HG02588 (cell line): ENCODE data around the gene PLP2.
A peak's percentile ranks its signal among the peaks of the same experiment; 100 is the strongest.
"Not testable (repeated sequence)": the region's sequence is repeated elsewhere in the genome, so short reads cannot be mapped to it uniquely, and the experiment has no call there.

Experiments
- ATAC-seq: cut with Tn5 transposase; IDR thresholded peaks from one replicate; pipeline ENCODE4 v1.9.1; 2021; ENCODE audit warnings: mild to moderate bottlenecking, moderate library complexity; ENCODE audit not compliant: unreplicated experiment

PLP2 gene, protein sequence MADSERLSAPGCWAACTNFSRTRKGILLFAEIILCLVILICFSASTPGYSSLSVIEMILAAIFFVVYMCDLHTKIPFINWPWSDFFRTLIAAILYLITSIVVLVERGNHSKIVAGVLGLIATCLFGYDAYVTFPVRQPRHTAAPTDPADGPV

DNA sequence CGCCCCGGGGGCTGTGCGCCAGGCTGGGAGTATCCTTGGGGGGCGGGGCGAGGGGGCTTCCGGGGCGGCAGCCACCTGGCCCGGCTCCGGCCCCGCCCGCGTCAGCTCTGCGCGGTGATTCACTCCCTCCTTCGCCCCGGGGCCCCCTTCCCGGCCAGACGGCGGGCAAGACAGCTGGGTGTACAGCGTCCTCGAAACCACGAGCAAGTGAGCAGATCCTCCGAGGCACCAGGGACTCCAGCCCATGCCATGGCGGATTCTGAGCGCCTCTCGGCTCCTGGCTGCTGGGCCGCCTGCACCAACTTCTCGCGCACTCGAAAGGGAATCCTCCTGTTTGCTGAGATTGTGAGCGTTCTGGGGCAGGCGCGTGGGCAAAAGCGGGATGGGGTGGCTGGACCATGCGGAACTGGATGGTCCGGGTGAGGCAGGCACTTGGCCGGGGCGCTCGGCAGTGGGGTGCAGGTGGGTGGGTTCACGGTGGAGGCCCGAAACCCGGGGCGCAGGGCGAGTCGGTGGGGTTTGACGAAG, at the start of gene PLP2:
Gene PLP2, plus strand, starts transcription at position 147 of the 528 bp plus-strand sequence. Its CDS starts 103 bp downstream, at position 250.
- peak; percentile 32 for ATAC-seq

DNA sequence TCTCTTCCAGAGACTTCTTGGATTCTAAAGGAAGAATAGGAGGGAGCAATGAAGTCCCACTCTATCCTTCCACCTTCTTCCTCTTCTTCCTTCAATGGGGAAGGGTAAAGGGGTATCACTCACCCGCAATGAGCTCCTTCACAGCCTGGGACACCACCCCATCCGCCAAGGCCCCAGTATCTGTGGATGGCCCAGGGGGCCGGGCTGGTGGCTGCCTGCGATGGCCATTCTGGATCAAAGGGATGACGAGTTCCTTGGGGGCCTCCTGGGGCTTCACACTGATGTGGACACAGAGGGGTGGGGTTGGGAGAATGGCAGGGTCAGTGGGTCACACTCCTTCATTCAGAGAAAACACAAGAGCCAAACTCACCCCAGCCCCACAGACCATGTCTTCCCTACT, 49.2 kb upstream of the PLP2 start:
- ATAC-seq, result no peak

GRCh38 chrX:49127742-49128258, 43.9 kb upstream of the PLP2 start:
- ATAC-seq, result not testable (repeated sequence)

DNA sequence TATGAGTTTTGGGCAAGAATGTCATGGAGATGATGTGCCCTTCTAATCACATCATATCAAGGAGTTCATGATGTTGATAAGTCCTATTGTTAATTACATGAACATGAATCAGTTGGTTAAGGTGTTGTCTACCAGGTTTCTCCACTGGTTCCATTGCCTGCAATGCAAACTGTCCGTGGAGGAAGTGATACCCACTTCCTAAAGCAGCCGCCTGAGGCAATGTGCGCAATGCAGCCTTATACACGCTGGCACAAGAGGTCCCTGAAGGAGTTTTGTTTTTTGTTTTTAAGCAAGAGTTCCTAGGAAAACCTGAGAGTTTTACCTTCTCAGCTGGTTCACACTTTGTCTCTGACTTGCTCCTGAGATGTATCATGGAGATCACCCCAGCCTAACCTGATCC, 42.3 kb upstream of the PLP2 start:
- ATAC-seq, result no peak

DNA sequence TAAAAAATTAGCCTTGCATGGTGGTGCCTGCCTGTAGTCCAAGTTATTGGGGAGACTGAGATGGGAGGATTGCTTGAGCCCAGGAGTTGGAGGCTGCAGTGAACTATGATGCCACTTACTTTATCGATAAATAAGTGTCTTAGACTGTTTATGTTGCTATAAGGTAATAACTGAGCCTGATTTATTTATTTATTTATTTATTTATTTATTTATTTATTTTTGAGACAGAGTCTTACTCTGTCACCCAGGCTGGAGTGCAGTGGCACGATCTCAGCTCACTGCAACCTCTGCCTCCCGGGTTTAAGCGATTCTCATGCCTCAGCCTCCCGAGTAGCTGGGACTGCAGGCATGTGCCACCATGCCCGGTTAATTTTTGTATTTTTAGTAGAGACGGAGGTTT, 39.4 kb upstream of the PLP2 start:
- ATAC-seq, result not testable (repeated sequence)

GRCh38 chrX:49133759-49134158, 37.9 kb upstream of the PLP2 start:
- ATAC-seq, result no peak

- ATAC-seq, result no peak
These were observed 34.2 kb upstream of the PLP2 start for GRCh38 chrX:49137492-49137891.

DNA sequence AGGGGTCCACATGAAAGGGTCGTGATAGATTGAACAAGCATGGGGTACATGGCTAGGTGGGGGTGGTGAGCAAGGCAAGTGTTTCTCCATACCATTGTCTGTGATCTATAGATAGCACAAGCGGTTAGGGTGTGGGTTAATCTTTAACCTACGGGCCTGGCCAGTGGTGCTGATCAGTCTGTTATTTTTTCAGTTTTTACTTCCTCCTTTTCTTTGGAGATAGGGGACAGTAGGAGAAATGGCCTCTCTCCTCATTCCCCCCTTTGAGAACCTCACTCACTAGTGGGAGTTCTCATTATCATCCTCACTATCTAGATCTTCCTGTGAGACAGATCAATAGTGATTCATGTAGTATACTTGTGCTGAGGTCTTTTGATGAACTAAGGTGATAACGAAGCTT, 32.0 kb upstream of the PLP2 start:
- no peak for ATAC-seq

- ATAC-seq, result not testable (repeated sequence)
These were observed 29.4 kb upstream of the PLP2 start for GRCh38 chrX:49142264-49142663.

- ATAC-seq, result not testable (repeated sequence)
These were observed 28.5 kb upstream of the PLP2 start for GRCh38 chrX:49143154-49143553.

DNA sequence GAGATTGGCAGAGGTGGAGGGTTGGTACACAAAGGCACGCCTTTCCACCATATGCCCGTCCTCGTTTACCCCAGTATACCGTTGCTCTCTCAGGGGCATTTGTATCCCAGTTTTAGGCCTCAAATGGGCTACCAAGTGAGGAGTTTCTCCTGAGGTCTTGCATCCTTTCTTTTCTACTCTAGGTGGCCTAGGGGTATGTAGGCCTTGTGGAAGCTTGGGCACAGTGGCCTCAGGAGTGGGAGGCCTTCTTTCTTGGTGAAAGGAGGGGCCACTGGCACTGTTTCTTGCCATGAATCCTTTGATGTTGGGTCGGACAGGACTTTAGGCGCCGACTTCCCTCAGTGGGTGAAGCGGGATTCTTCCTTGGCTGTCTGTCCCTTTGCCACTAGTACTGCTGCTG, 24.4 kb upstream of the PLP2 start:
- ATAC-seq, result no peak

DNA sequence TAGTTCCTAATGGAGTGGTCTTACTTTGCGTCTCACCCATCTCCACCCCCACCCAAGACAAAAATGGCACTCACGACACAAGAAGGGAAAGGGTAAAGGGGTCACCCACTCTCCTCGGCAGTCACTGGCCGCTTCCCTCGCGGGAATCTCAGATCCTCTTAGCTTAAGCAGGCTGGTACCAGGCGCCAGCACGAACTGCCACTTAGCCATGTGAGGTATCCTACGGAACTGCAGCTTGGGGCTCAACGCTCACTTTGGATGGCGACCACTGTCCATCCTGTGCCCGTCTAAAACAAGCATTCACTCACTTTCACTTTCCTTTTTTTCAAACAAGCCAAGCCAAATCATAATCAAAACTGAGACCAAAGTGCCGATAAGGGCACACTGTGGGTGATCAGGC, 23.8 kb upstream of the PLP2 start:
- ATAC-seq, result no peak

GRCh38 chrX:49148390-49149100, 23.2 kb upstream of the PLP2 start:
- ATAC-seq, result not testable (repeated sequence)

GRCh38 chrX:49149291-49149690, 22.4 kb upstream of the PLP2 start:
- ATAC-seq, result not testable (repeated sequence)

DNA sequence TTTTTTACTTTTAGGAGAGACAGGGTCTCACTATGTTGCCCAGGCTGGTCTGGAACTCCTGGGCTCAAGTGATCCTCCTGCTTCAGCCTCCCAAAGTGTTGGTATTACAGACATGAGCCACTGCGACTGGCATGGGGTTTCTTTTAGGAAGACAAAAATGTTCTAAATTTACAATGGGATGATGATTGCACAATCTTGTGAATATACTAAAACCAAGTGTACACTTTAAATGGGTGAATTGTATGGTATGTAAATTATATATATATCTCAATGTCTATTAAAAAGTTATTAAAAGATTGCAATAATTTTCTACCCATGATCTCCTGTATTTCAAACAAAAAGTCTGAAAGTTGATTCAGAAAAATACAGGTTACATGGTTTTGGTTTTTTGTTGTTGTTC, 18.2 kb upstream of the PLP2 start:
- no peak for ATAC-seq

DNA sequence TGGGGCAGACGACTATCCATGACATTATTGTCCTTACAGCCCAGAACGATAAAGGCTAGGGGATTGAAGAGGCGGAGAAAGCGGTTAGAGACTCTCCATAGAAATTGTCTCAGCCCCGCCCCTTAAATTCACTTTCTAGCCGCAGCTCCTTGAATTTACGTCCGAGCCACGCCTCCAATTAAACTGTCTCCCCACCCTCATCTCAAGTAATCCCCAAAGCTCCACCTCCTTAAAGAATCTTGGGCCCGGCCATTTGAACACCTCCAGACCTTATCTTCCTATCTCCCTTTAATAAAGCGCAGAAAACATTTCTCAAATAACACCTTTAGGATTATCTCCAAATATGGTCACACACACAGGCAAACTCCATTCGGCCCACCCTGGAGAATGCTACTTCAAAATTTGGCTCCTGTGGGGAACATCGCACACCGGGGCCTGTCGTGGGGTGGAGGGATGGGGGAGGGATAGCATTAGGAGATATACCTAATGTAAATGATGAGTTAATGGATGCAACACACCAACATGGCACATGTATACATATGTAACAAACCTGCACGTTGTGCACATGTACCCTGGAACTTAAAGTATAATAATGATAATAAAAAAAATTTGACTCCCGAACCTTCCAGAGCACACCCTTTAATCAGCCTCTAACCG, 16.3 kb upstream of the PLP2 start:
- no peak for ATAC-seq

GRCh38 chrX:49155900-49156837, 15.5 kb upstream of the PLP2 start:
- ATAC-seq, result peak; percentile 92

- ATAC-seq, result no peak
These were observed 14.5 kb upstream of the PLP2 start for GRCh38 chrX:49157194-49157593.

GRCh38 chrX:49160908-49161307, 10.8 kb upstream of the PLP2 start:
- no peak for ATAC-seq

DNA sequence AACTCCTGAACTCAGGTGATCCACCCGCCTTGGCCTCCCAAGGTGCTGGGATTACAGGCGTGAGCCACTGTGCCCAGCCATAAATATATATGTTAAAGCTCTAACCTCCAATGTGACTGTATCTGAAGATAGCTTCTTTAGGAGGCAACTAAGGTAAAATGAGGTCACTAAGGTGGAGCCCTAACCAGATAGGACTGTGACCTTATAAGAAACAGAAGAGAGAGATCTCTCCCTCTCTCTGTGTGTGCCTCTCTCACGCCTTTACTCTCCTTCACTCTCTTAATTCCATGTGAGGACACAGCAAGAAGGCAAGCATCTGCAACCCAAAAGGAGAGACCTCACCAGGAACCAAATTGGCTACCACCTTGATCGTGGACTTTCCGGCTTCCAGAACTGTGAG, 10.1 kb upstream of the PLP2 start:
- no peak for ATAC-seq

DNA sequence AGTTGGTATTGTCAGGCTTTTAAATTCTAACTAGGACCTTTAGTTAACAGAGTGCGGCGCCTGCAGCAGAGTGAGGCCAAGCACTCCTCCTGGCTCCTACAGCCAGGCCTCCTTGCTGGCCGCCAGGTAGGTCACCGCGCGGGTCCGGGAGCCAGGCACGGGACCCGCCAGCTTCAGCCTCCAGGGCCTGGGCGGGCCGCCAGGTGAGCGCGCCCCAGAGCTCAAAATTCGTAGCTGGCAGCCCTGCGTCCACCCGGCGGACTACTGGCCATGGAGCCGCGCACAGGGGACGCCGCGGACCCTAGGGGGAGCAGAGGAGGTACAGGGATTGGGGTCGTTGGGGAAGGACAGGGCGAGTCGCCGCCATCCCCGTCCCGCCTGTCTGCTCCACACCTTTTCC, 9.1 kb upstream of the PLP2 start, which contains the start of gene MAGIX:
Gene MAGIX, plus strand, starts transcription at position 139 of the 400 bp plus-strand sequence. Its CDS starts 132 bp downstream, at position 271.
- ATAC-seq, result no peak
